Uterus (tissue), 2 donors: ENCODE data around the gene GABRB1.

Source experiments
- POLR2A ChIP-seq, 2 donors: fragments of 450-650 bp; IDR thresholded peaks; one replicate each; pipeline ENCODE4 v1.6.1; 2016; ENCODE audit warnings: antibody characterized with exemption in 2 of 2, mild to moderate bottlenecking in 1 of 2, moderate library complexity in 1 of 2
- TF ChIP-seq, protein P1 (sequence below), 4 experiments: fragments of 200-600 bp in 2 of 4; fragments of 450-650 bp in 2 of 4; sonication (generic) in 2 of 4; IDR thresholded peaks; one replicate each; pipeline ENCODE4 v1.5.1; 2016 to 2019; ENCODE audit warnings: antibody characterized with exemption in 4 of 4, mild to moderate bottlenecking in 2 of 4, moderate library complexity in 1 of 4

DNA sequence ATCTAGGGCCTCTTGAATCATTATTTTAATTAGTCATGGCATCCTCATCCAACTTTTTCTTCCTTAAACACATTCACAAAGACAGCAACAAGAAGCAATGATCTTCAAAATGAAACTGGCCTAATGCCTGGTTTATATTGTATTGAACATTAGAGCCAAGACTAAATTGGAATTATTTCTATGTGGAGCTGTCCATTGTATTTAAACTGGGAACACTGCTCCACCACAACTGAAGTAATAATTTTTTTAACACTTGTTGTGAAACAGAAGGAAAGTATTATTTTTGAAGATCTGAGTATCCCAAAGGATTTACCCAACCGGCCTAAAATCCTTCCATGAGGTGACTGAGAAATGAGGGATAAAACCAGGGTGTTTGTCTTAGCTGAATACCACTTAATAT, 6.9 kb downstream of the GABRB1 start:
- TF ChIP-seq, protein P1, sequence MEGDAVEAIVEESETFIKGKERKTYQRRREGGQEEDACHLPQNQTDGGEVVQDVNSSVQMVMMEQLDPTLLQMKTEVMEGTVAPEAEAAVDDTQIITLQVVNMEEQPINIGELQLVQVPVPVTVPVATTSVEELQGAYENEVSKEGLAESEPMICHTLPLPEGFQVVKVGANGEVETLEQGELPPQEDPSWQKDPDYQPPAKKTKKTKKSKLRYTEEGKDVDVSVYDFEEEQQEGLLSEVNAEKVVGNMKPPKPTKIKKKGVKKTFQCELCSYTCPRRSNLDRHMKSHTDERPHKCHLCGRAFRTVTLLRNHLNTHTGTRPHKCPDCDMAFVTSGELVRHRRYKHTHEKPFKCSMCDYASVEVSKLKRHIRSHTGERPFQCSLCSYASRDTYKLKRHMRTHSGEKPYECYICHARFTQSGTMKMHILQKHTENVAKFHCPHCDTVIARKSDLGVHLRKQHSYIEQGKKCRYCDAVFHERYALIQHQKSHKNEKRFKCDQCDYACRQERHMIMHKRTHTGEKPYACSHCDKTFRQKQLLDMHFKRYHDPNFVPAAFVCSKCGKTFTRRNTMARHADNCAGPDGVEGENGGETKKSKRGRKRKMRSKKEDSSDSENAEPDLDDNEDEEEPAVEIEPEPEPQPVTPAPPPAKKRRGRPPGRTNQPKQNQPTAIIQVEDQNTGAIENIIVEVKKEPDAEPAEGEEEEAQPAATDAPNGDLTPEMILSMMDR (IDR thresholded peaks at IDR 0.05), result no peak
- no peak for TF ChIP-seq POLR2A (IDR thresholded peaks at IDR 0.05)
